Osteoblast (primary cell): ENCODE data around the gene GMCL1. TPM values are rescaled to one million over a fixed set of nuclear protein-coding genes. Genes with fewer than 3 reads are reported as not detected.

Source experiments
- DNase-seq: peaks from one replicate; pipeline ENCODE4 v3.0.0; 2011; ENCODE audit warnings: low spot score, mixed read lengths; ENCODE audit not compliant: insufficient read length; ENCODE audit errors: missing footprints
- H2AFZ ChIP-seq: 2 replicates; pipeline ENCODE4 v1.6.0; 2011; ENCODE audit warnings: mild to moderate bottlenecking, low read length
- H3K27ac ChIP-seq: 2 replicates; pipeline ENCODE4 v1.5.1; 2011; ENCODE audit warnings: mild to moderate bottlenecking, low read depth, low read length, moderate library complexity
- H3K27me3 ChIP-seq: 2 replicates; pipeline ENCODE4 v1.6.0; 2012; ENCODE audit warnings: mild to moderate bottlenecking, control low read depth, inconsistent platforms, low read length, moderate library complexity; ENCODE audit not compliant: insufficient read depth
- H3K36me3 ChIP-seq: 2 replicates; pipeline ENCODE4 v1.5.1; 2011; ENCODE audit warnings: mild to moderate bottlenecking, low read length, control low read depth, moderate library complexity; ENCODE audit not compliant: insufficient read depth
- H3K4me1 ChIP-seq: 2 replicates; pipeline ENCODE4 v1.5.1; 2011; ENCODE audit warnings: mild to moderate bottlenecking, low read length, control low read depth, moderate library complexity; ENCODE audit not compliant: insufficient read depth
- H3K4me2 ChIP-seq: 2 replicates; pipeline ENCODE4 v1.6.0; 2011; ENCODE audit warnings: mild to moderate bottlenecking, low read length; ENCODE audit not compliant: insufficient read depth
- H3K4me3 ChIP-seq: fragments of 200-600 bp; sonication (generic); 3 replicates; pipeline ENCODE4 v1.5.1; 2012; ENCODE audit warnings: mild to moderate bottlenecking, low read length, inconsistent platforms; ENCODE audit not compliant: insufficient read depth
- H3K79me2 ChIP-seq: 2 replicates; pipeline ENCODE4 v1.6.0; 2012; ENCODE audit warnings: mild to moderate bottlenecking, low read length, control low read depth, inconsistent platforms; ENCODE audit not compliant: insufficient read depth
- H3K9me3 ChIP-seq: 2 replicates; pipeline ENCODE4 v1.5.1; 2011; ENCODE audit warnings: low read depth, low read length, control low read depth
- H4K20me1 ChIP-seq: 2 replicates; pipeline ENCODE4 v1.6.0; 2012; ENCODE audit warnings: mild to moderate bottlenecking, low read length, control low read depth; ENCODE audit not compliant: insufficient read depth
- CTCF ChIP-seq: IDR thresholded peaks from 2 replicates; pipeline ENCODE4 v1.5.1; 2011; ENCODE audit warnings: mild to moderate bottlenecking, low read depth, low read length, moderate library complexity; ENCODE audit errors: extremely low read depth
- total RNA-seq: library from RNA; depleted of rRNA; stranded (reverse); fragments of >200 nt; gene quantifications from 2 replicates; pipeline ENCODE4 v1.2.3, GENCODE V29; 2012

GMCL1 gene
- total RNA-seq, 1 donor: 8.7 TPM

- H3K36me3 ChIP-seq: peaks cover 33% of the 10 kb centered on the region
- TF ChIP-seq CTCF: no peak
- H3K79me2 ChIP-seq: no peaks in the 10 kb centered on the region
- no peak overlapping the region for H3K4me2 ChIP-seq
- H2AFZ ChIP-seq: no peak overlapping the region
- no peaks in the 10 kb centered on the region for H4K20me1 ChIP-seq
- no peaks in the 10 kb centered on the region for H3K27me3 ChIP-seq
- H3K27ac ChIP-seq: no peak overlapping the region
- no peaks in the 10 kb centered on the region for H3K9me3 ChIP-seq
- H3K4me1 ChIP-seq: no peaks in the 10 kb centered on the region
- DNase-seq: no peak
- no peak overlapping the region for H3K4me3 ChIP-seq
Observed at GRCh38 chr2:69844560-69844959, 15.1 kb downstream of the GMCL1 start.

- Histone ChIP-seq H3K79me2 (no peaks in the 10 kb centered on the region), H3K9me3 (no peaks in the 10 kb centered on the region), H3K4me3 (no peak overlapping the region), H3K4me1 (no peaks in the 10 kb centered on the region), H3K27me3 (no peaks in the 10 kb centered on the region), H3K4me2 (no peak overlapping the region), H3K36me3 (peaks cover 39% of the 10 kb centered on the region), H3K27ac (no peak overlapping the region), H2AFZ (no peak overlapping the region), H4K20me1 (no peaks in the 10 kb centered on the region)
- no peak for DNase-seq
- TF ChIP-seq CTCF: no peak
Observed at GRCh38 chr2:69846182-69847067, 17.0 kb downstream of the GMCL1 start.

GRCh38 chr2:69847068-69847828 is 17.8 kb downstream of the GMCL1 start:
- H2AFZ ChIP-seq: no peak overlapping the region
- no peak for TF ChIP-seq CTCF
- no peak overlapping the region for H3K27ac ChIP-seq
- no peaks in the 10 kb centered on the region for H3K79me2 ChIP-seq
- no peaks in the 10 kb centered on the region for H3K27me3 ChIP-seq
- no peak overlapping the region for H3K4me2 ChIP-seq
- H4K20me1 ChIP-seq: no peaks in the 10 kb centered on the region
- no peaks in the 10 kb centered on the region for H3K4me1 ChIP-seq
- H3K4me3 ChIP-seq: no peak overlapping the region
- peaks cover 39% of the 10 kb centered on the region for H3K36me3 ChIP-seq
- no peak for DNase-seq
- no peaks in the 10 kb centered on the region for H3K9me3 ChIP-seq
